Ovary (tissue), 3 donors: Measurements from ENCODE around the gene KLF1.

Source experiments
- EP300 ChIP-seq: sonication (generic); formaldehyde crosslinking; IDR thresholded peaks from one replicate; pipeline ENCODE4 v1.6.1; 2017; ENCODE audit warnings: antibody characterized with exemption
- POLR2A ChIP-seq: fragments of 450-650 bp; IDR thresholded peaks from one replicate; pipeline ENCODE4 v1.6.1; 2017; ENCODE audit warnings: antibody characterized with exemption, mild to moderate bottlenecking, moderate library complexity
- TF ChIP-seq, protein P1 (sequence below), 3 donors: fragments of 450-650 bp in 2 of 3; fragments of 200-600 bp in 1 of 3; IDR thresholded peaks; one replicate each; pipeline versions ENCODE4 v1.5.1 to v1.8.0; 2016 to 2022; ENCODE audit warnings: antibody characterized with exemption in 3 of 3, mild to moderate bottlenecking in 1 of 3
- donor health status: DM: no; HTN: no; CAD: no.

- TF ChIP-seq, protein P1, sequence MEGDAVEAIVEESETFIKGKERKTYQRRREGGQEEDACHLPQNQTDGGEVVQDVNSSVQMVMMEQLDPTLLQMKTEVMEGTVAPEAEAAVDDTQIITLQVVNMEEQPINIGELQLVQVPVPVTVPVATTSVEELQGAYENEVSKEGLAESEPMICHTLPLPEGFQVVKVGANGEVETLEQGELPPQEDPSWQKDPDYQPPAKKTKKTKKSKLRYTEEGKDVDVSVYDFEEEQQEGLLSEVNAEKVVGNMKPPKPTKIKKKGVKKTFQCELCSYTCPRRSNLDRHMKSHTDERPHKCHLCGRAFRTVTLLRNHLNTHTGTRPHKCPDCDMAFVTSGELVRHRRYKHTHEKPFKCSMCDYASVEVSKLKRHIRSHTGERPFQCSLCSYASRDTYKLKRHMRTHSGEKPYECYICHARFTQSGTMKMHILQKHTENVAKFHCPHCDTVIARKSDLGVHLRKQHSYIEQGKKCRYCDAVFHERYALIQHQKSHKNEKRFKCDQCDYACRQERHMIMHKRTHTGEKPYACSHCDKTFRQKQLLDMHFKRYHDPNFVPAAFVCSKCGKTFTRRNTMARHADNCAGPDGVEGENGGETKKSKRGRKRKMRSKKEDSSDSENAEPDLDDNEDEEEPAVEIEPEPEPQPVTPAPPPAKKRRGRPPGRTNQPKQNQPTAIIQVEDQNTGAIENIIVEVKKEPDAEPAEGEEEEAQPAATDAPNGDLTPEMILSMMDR (IDR thresholded peaks at IDR 0.05) = no peak
- TF ChIP-seq EP300 = no peak
- no peak for TF ChIP-seq POLR2A
Measured at GRCh38 chr19:12859546-12859945, 27.5 kb downstream of the KLF1 start.
